Skeletal muscle satellite cell (primary cell): ENCODE results near the gene ATP8A2.

Experiments used
- H3K27me3 ChIP-seq: 2 replicates; pipeline ENCODE4 v1.7.0; 2013; ENCODE audit warnings: low read length; ENCODE audit not compliant: control insufficient read depth, insufficient read depth
- H3K36me3 ChIP-seq: 2 replicates; pipeline ENCODE4 v1.7.0; 2013; ENCODE audit warnings: mild to moderate bottlenecking, control low read depth, low read length; ENCODE audit not compliant: insufficient read depth
- H3K4me1 ChIP-seq: 2 replicates; pipeline ENCODE4 v1.7.0; 2013; ENCODE audit warnings: low read length; ENCODE audit not compliant: control insufficient read depth, insufficient read depth
- H3K4me2 ChIP-seq: 2 replicates; pipeline ENCODE4 v1.7.0; 2013; ENCODE audit warnings: mild to moderate bottlenecking, low read length
- H3K4me3 ChIP-seq: 2 replicates; pipeline ENCODE4 v1.7.0; 2013; ENCODE audit warnings: low read length
- H3K9ac ChIP-seq: 2 replicates; pipeline ENCODE4 v1.7.0; 2013; ENCODE audit warnings: mild to moderate bottlenecking, low read depth, low read length, moderate library complexity
- H3K9me3 ChIP-seq: replicated peaks from 2 replicates; pipeline ENCODE4 v1.7.0; 2013; ENCODE audit warnings: mild to moderate bottlenecking, control low read depth, low read length

Gene ATP8A2

GRCh38 chr13:25847145-25847544 is 475.4 kb downstream of the ATP8A2 start:
- H3K4me3 ChIP-seq: no peak overlapping the region

GRCh38 chr13:25847635-25848626 is 476.2 kb downstream of the ATP8A2 start:
- Histone ChIP-seq H3K4me3 (no peak overlapping the region), H3K36me3 (no peaks in the 10 kb centered on the region), H3K4me1 (peaks cover 12% of the 10 kb centered on the region)

More at GRCh38 chr13:25847145-25847544, 475.4 kb downstream of the ATP8A2 start:
- no peak overlapping the region for H3K4me2 ChIP-seq
- H3K9me3 ChIP-seq: no peaks in the 10 kb centered on the region
- no peak overlapping the region for H3K9ac ChIP-seq
- H3K27me3 ChIP-seq: peaks cover 3% of the 10 kb centered on the region
- H3K4me1 ChIP-seq: peaks cover 12% of the 10 kb centered on the region
- no peaks in the 10 kb centered on the region for H3K36me3 ChIP-seq

GRCh38 chr13:25848812-25849745 is 477.3 kb downstream of the ATP8A2 start:
- H3K27me3 ChIP-seq: no peaks in the 10 kb centered on the region
- H3K9me3 ChIP-seq: no peaks in the 10 kb centered on the region
- no peaks in the 10 kb centered on the region for H3K36me3 ChIP-seq
- peaks cover 12% of the 10 kb centered on the region for H3K4me1 ChIP-seq
- H3K9ac ChIP-seq: no peak overlapping the region
- no peak overlapping the region for H3K4me2 ChIP-seq
- no peak overlapping the region for H3K4me3 ChIP-seq

More at GRCh38 chr13:25847635-25848626, 476.2 kb downstream of the ATP8A2 start:
- no peaks in the 10 kb centered on the region for H3K9me3 ChIP-seq
- H3K27me3 ChIP-seq: peaks cover under 1% of the 10 kb centered on the region
- H3K4me2 ChIP-seq: no peak overlapping the region
- no peak overlapping the region for H3K9ac ChIP-seq

GRCh38 chr13:25857830-25858229 is 486.1 kb downstream of the ATP8A2 start:
- Histone ChIP-seq H3K9me3 (no peaks in the 10 kb centered on the region), H3K4me3 (no peak overlapping the region), H3K4me1 (peaks cover 16% of the 10 kb centered on the region), H3K27me3 (no peaks in the 10 kb centered on the region), H3K4me2 (no peak overlapping the region), H3K9ac (no peak overlapping the region), H3K36me3 (no peaks in the 10 kb centered on the region)

- Histone ChIP-seq H3K27me3 (peaks cover 6% of the 10 kb centered on the region), H3K4me3 (no peak overlapping the region), H3K4me2 (no peak overlapping the region), H3K4me1 (peaks cover 16% of the 10 kb centered on the region), H3K9me3 (no peaks in the 10 kb centered on the region), H3K36me3 (no peaks in the 10 kb centered on the region), H3K9ac (no peak overlapping the region)
Measured at GRCh38 chr13:25859528-25859927, 487.8 kb downstream of the ATP8A2 start.

GRCh38 chr13:25860265-25860664 is 488.5 kb downstream of the ATP8A2 start:
- H3K9me3 ChIP-seq: no peaks in the 10 kb centered on the region
- H3K4me3 ChIP-seq: no peak overlapping the region
- peaks cover 6% of the 10 kb centered on the region for H3K27me3 ChIP-seq
- H3K36me3 ChIP-seq: no peaks in the 10 kb centered on the region
- no peak overlapping the region for H3K4me2 ChIP-seq
- peak overlapping the region; percentile 7 for H3K9ac ChIP-seq
- peaks cover 16% of the 10 kb centered on the region for H3K4me1 ChIP-seq

GRCh38 chr13:25860862-25861261 is 489.1 kb downstream of the ATP8A2 start:
- no peaks in the 10 kb centered on the region for H3K36me3 ChIP-seq
- peak overlapping the region; percentile 7 for H3K9ac ChIP-seq
- H3K4me2 ChIP-seq: peak overlapping the region; percentile 32
- H3K27me3 ChIP-seq: peaks cover 6% of the 10 kb centered on the region
- H3K9me3 ChIP-seq: no peaks in the 10 kb centered on the region
- no peak overlapping the region for H3K4me3 ChIP-seq
- peaks cover 16% of the 10 kb centered on the region for H3K4me1 ChIP-seq

- no peak overlapping the region for H3K4me3 ChIP-seq
- H3K36me3 ChIP-seq: no peaks in the 10 kb centered on the region
- peaks cover 16% of the 10 kb centered on the region for H3K4me1 ChIP-seq
- peaks cover 6% of the 10 kb centered on the region for H3K27me3 ChIP-seq
- no peak overlapping the region for H3K4me2 ChIP-seq
- H3K9ac ChIP-seq: no peak overlapping the region
- H3K9me3 ChIP-seq: no peaks in the 10 kb centered on the region
Measured at GRCh38 chr13:25862156-25862555, 490.4 kb downstream of the ATP8A2 start.

- Histone ChIP-seq H3K4me2 (no peak overlapping the region), H3K9me3 (no peaks in the 10 kb centered on the region), H3K27me3 (peaks cover 8% of the 10 kb centered on the region), H3K4me3 (no peak overlapping the region), H3K9ac (no peak overlapping the region), H3K36me3 (no peaks in the 10 kb centered on the region), H3K4me1 (peaks cover 16% of the 10 kb centered on the region)
Measured at GRCh38 chr13:25864116-25864515, 492.3 kb downstream of the ATP8A2 start.

- H3K4me2 ChIP-seq: no peak overlapping the region
- H3K4me1 ChIP-seq: peaks cover 19% of the 10 kb centered on the region
- H3K9ac ChIP-seq: no peak overlapping the region
- no peak overlapping the region for H3K4me3 ChIP-seq
- H3K27me3 ChIP-seq: peaks cover 16% of the 10 kb centered on the region
- H3K36me3 ChIP-seq: no peaks in the 10 kb centered on the region
- no peaks in the 10 kb centered on the region for H3K9me3 ChIP-seq
Measured at GRCh38 chr13:25864936-25865335, 493.2 kb downstream of the ATP8A2 start.

GRCh38 chr13:25865391-25865790 is 493.6 kb downstream of the ATP8A2 start:
- Histone ChIP-seq H3K9ac (no peak overlapping the region), H3K4me2 (no peak overlapping the region), H3K4me3 (no peak overlapping the region), H3K36me3 (no peaks in the 10 kb centered on the region), H3K9me3 (no peaks in the 10 kb centered on the region), H3K4me1 (peaks cover 16% of the 10 kb centered on the region), H3K27me3 (peaks cover 19% of the 10 kb centered on the region)
